Right hindlimb (tissue), 1 donor: Measurements from ENCODE around the gene SLC30A2.
A peak's percentile ranks its signal among the peaks of the same experiment; 100 is the strongest.

ENCODE experiments used
- DNase-seq: peaks from one replicate; pipeline ENCODE4 v3.0.0-alpha.2; 2018

Gene SLC30A2

DNA sequence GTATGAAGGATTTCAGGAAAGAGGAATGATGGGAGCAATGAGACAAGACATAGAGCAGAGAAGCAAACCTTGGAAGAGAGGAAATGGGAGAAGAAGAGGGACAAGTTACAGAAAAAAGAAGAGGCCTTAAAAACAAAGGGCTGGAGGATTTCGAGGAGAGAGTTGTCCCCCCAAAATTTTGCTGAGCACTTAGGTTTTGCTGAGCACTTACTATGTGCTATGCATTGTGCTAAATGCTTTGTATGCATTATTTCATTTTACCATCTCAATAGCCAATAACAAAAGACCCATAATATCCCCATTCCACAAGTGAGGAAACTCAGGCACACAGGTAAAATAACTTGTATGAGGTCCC is 24.0 kb upstream of the SLC30A2 start:
- DNase-seq, result no peak

DNA sequence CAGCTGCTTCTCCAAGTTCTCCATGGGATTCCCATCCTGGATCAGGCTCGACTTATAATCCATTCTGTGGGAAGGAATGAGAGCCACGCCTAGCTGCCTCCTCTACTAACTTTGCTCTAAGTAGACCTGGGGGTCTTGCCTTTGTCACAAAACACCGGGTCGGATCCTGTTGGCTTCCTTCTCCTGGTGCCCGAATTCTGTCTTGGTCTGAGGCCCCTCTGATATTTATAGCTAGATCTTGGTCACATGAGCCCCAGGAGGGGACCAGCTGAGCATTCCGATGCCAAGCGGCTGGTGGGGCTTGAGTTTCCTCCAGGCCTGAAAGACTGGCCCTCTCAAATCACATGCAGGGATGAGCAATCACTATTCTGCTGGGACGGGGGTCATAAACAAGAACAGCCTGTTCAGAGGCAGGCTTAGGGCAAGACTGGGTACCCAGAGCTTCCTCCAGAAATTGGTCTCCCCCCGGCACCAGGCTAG is 21.6 kb upstream of the SLC30A2 start, which contains the start of gene TRIM63:
Gene TRIM63, minus strand, starts transcription at position 199 of the 480 bp plus-strand sequence. Its CDS starts 136 bp downstream, at position 63.
- DNase-seq, result peak; percentile 49

DNA sequence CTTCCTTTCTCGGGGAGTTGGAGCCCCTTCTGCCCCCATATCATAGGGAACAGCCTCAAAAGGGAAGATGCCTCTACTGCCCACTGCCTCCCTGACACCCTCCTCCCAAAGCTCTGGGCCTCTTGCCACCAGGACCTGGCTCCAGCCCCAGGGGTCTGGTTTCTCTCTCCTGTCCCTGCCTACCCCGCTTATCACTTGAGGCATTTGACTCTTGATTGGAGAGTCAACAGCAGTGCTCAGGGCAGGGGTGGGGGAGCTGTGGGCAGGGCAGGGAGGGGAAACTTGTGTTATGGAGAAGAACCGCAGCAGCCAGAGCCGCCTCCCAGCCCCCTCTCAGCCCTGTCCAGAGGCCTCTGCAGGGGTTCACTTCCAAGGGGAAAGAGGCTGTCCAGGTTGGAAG is 20.9 kb upstream of the SLC30A2 start:
- DNase-seq, result no peak

- no peak for DNase-seq
Observed at GRCh38 chr1:26066160-26066559, 20.2 kb upstream of the SLC30A2 start.

DNA sequence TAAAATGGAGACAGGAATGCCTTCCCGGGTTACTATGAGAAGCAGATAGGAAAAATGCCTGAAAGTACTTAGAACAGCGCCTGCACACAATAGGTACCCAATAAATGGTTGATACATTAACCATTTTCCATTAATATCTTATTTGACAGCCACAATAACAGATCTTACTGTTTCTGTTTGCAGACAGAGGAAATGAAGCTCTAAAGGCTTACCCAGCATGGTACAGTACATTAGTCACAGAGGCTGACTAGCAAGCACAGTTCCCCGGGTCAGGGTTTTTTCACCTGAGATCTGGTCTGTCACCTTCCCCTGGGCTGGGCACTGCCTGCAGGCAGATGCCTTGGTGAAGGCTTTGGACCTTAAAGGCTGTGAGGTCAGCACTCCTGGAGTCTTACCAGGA is 18.6 kb upstream of the SLC30A2 start:
- no peak for DNase-seq

- no peak for DNase-seq
Observed at GRCh38 chr1:26060832-26061574, 15.1 kb upstream of the SLC30A2 start.

GRCh38 chr1:26059906-26060305 is 14.0 kb upstream of the SLC30A2 start:
- DNase-seq, result no peak

DNA sequence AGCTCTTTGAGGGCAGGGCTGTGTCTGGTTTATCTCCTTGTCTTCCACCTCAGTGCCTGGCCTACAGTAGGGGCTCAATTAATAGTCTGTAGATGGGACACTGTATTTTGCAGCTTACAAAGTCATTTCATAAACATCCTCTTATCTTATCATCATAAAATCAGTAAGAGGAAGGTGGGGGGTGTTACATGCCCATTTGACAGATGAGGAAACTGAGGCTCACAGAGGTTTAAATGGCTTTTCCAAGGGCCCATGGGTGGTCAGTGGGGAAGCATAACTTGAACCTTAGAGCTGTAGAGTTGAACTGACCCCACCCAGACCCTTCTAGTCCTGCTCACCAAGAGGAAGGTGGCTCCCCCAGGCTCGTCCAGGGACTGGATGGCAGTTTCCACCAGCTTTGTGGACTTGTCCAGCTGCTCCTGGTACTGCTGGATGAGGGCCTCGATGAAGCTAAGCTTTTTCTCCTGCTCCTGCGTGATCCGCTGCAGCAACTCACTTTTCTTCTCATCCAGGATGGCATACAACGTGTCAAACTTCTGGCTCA is 12.2 kb upstream of the SLC30A2 start:
- DNase-seq, result no peak

DNA sequence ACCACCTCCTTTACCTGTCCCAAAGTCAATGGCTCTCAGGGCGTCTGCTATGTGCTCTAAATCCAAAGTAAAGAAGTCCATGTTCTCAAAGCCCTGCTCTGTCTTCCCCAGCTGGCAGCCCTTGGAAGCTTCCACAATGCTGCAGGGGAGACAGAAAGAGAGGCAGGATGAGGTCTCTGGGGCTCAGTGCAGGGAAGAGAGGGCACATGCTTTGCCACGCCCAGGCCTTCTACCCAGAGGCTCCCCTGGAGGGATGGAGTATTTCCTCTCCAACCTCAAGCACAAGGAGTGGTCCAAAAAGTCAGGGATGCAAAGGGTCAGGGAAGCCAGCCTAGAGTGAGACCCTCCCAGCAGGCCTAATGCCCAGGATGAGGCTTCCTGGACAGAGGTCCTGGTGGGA is 11.3 kb upstream of the SLC30A2 start:
- no peak for DNase-seq

DNA sequence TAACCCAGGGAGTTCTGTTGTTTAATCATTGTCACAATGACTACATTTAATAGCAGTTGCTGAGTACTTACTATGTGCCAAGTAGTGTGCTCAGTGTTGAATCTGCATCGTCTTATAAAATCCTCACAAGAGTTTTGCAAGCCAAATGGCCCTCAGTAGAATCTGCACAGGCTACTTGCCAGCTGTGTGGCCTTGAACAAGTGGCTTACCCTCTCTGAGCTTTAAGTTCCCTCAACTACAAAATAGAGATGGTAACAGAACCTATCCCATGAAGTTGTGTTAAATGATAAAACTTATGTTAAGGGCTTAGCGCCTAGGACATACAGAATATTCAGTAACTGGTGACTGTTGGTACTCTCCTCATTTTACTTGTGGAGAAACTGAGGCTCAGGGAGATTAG is 9.1 kb upstream of the SLC30A2 start:
- no peak for DNase-seq

DNA sequence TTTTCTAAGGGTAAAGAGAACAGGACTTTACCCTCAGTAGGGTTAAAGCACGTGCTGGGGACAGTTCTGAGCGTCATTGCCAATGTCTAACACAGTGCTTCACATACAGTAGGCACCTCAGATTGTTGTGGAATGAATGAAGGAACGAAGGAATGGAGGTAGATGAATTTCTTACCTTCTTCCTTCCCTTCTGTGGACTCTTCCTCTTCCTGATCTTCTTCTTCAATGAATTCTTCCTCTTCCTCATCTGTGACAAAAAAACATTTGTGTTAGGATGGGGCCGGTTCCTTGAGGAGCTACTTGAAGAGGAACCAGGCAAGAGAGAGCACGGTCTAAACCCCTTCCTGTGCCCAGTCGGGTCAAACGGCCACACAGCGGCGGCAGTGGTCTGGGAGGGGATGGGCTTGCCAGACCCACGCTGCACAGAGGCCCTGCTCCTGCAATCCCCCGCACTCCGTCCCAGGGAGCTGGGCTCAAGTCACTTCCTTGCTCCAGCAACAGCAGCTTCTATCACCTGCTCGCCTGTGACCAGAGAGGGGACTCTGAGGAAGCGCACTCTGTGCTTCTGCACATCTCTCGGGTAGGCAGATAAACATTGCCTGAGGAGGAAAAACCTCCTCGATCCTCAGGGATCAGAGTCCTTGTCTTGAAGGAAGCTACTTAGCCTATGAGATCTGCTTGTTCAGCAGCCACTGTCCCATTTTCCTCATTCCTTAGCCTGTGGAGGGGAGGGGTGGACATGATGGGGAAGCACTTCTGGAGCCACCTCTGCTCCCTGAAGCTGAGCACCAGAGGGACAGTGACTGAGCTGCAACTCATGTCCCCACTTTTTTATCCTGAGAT is 8.0 kb upstream of the SLC30A2 start:
- DNase-seq, result no peak

GRCh38 chr1:26050248-26050640 is 4.3 kb upstream of the SLC30A2 start:
- DNase-seq, result no peak

- DNase-seq, result no peak
Observed at GRCh38 chr1:26049531-26050247, 3.8 kb upstream of the SLC30A2 start.

DNA sequence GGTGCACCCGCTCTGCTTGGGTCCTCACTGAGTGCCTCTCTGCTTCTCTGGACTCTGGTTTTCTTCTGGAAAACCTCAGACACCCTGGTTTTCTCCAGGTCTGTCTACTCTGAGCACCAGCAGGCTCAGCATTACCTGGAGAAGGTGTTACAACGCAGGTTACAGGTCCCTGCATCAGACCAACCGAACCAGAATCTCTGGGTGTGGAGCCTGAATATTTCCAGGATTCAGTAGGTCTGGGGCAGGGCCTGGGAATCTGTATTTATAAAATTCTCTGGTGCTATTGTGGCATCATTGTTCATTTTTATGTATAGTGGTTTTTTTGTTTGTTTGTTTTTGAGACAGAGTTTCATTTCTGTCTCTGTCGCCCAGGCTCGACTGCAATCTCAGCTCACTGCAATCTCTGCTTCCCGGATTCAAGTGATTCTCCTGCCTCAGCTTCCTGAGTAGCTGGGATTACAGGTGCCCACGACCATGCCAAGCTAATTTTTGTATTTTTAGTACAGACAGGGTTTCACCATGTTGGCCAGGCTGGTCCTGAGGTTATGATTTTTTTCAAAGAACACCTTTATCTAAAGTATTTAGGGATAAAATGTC is 1.5 kb upstream of the SLC30A2 start:
- DNase-seq, result no peak

GRCh38 chr1:26046246-26047095 is 553 bp upstream of the SLC30A2 start:
- DNase-seq, result no peak

DNA sequence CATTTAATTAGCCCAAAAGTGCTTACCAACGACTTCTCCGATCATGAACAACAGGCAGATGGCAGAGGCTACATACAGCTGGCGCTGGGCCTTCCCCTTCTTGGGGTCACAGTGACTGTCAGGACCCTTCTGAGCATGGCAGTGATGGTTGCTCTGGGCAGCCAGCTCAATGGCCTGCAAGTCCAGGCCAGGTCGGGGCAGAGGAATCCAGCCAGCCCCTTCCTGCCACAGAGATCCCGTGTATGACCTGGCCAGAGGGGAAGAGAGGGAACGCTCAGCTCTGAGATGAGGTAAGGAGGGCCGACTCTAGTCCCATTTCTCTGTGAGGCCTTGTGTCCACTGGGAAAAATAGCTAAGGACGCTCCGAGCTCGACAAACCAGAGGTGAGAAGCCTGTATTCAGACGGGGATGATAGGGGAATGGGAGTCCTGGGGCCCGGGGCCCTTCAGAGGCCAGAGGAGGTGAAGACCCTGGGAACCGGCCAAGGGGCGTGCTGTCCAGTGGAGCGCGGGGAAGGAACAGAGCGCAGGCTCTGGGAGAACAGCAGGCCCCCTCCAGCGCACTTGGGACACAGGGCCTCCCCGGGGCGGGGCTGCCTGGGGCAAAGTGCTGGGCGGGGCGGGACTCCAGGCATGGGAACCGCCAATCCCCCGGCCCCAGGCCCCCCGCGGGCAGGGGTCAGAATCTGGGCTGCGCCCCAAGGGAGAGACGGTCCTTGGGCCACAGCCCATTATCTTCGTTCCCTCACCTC is 772 bp downstream of the SLC30A2 start:
- DNase-seq, result no peak

DNA sequence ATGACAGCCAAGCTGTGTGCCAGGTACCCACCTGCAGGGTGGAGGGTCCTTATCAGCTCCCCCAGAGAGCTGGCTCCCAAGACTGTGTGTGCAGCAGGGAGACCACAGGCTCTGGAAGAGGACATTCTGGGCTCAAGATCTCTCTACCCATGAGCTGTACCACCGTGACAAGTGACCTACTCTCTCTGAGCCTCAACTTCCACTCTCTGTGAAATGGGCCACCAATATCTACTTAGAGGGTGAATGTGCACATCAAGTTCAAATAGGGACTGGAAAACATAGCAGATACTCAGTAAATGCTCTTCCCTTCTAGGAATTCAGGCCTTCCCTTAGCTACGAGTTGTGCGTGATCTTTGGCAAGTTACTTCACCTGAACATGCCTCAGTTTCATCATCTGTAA is 1.5 kb downstream of the SLC30A2 start:
- DNase-seq, result no peak

- DNase-seq, result no peak
Observed at GRCh38 chr1:26043765-26044164, 2.2 kb downstream of the SLC30A2 start.

DNA sequence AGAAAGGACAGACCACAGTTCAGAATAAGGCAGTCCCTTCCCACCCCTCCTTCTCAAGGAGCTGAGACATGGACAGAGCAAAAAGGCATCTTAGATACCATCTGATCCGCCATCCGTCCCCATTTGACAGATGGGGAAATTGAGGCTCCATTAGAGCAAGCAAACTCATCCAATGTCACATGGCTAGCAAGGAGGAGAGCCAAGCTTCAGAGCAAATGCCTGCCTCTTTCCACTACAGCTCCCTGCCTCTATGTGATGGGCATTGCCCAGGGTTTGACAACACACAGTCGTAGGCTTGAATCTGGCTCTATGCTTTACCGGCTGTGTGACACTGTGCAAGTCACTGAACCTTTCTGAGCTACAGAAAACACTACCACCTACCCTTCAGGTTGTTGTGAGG is 3.9 kb downstream of the SLC30A2 start:
- no peak for DNase-seq

- DNase-seq, result no peak
Observed at GRCh38 chr1:26041401-26041800, 4.5 kb downstream of the SLC30A2 start.

DNA sequence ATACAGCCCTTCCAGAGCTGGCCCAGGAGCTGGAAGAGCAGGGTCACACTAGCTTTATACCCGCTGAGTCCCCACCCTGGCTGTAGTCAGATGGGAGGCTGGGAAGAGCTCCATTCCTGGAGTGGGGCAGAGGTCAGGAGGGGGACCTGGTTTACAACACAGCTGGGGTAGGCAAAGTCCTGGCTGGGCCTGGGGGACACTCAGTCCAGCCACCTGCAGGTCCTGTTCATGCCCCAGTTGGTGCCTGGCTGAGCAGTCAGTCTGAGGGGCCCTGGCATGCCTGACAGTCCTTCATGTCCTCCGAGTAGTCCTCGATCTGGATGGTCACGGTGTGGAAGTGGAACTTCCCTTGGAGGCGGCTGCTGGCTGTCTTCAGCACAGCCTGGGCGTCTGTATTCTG is 7.0 kb downstream of the SLC30A2 start:
- no peak for DNase-seq
